GM19467 (cell line): Measurements from ENCODE around the gene NREP.
A peak's percentile ranks its signal among the peaks of the same experiment; 100 is the strongest.
"Not testable (repeated sequence)": the region's sequence is repeated elsewhere in the genome, so short reads cannot be mapped to it uniquely, and the experiment has no call there.

Experiments
- ATAC-seq: cut with Tn5 transposase; IDR thresholded peaks from one replicate; pipeline ENCODE4 v1.9.1; 2021; ENCODE audit warnings: mild to moderate bottlenecking, moderate library complexity; ENCODE audit not compliant: unreplicated experiment

The NREP gene

DNA sequence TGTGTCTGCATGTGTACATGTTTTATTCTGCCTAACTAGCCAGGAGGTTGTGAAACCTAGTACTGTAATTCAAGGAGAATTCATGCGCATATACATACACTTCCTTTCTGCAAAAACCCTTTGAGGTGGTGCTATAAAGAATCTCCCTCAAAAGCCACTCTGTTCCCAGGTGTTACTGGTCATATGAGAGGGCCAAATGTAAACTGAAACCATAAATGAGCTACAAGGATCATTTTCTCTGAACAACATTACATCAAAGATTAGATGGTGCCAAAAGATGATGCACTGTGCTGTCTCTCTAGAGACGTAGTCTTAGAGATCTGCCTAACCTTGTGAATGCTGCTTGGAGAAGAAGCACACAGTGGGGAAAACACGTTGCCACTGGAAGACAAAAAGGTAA, 15.7 kb downstream of the NREP start:
- ATAC-seq = peak; percentile 68

- no peak for ATAC-seq
These were observed 17.6 kb downstream of the NREP start for GRCh38 chr5:111739416-111739815.

GRCh38 chr5:111738118-111738517, 18.9 kb downstream of the NREP start:
- no peak for ATAC-seq

- no peak for ATAC-seq
These were observed 19.3 kb downstream of the NREP start for GRCh38 chr5:111737716-111738115.

- no peak for ATAC-seq
These were observed 21.3 kb downstream of the NREP start for GRCh38 chr5:111735583-111736270.

DNA sequence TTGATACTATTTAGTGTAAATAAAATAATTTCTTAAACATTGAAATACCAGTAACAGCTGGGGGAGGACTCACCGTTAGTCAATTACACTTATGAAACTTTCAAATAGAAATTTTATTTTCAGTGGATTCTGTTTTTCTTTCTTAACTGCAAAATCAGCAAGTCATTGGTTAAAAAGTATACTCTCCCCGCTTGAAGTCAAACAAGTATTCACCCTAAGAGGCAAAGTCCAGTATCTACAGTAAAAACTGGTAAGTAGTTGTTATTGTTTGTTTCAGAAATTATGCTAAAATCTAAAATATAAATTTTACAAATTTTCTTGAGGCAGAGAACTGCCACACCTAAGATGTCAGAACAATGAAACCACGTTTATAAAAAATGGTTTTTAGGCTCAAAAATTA, 22.4 kb downstream of the NREP start:
- ATAC-seq = no peak

DNA sequence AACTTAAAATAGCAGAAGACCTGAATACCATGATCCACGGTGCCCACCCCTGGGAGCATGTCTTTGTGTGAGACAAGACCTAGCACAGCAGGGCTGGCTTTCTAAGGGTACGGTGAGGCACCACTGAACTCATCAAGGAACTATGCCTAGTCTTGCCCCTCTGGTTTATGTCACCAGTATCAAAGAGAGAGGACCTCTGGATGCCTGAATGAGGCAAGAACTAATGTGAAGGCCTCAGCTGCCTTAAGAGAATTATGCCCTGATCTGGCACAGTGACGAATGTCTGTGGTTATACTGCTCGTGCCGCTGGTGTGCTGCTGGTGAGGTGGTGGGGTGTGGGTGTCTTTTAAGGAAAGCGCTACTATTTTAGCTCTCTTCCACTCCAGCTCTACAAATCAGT, 23.0 kb downstream of the NREP start:
- no peak for ATAC-seq

DNA sequence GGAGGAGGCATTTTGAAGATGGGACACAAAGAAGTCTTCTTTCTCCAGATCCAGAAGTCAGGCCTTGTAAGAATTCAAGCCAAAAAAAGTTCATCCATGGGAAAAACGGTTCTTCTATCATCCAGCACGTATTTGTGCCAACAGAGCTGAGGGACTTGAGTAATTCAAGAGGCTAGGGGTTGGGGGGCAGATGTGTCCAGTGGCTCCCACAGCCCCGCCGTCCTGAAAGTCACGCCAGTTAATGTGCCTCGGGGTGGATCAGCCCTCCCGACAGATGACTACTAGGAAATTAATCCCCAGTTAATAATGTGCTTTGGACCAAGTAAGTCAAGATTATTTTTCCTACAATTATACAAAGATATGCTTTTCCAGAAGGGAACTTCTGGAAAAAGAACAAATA, 23.4 kb downstream of the NREP start:
- ATAC-seq = no peak

GRCh38 chr5:111731638-111732037, 25.4 kb downstream of the NREP start:
- no peak for ATAC-seq

GRCh38 chr5:111730659-111731382, 26.2 kb downstream of the NREP start:
- ATAC-seq = peak; percentile 60

DNA sequence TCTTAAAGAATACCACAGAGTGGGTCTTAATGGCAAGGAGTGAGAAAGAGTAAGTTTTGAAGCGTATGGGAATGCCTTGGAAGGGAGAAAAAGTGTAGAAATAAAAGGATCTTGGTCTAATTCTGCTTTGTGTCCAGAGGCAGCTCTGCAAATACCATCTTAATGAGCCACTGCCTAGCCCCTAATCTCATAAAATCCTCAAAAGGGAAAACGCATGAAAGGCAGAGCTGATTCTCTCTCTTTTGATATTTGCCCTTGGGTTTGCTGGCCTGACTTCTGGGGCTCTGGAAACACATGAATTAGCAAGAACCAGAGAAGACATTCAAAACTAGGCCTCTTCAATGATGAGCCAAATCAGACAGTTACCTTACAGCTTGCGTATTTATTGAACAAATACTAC, 28.1 kb downstream of the NREP start:
- no peak for ATAC-seq

- no peak for ATAC-seq
These were observed 30.0 kb downstream of the NREP start for GRCh38 chr5:111726986-111727385.

- ATAC-seq = no peak
These were observed 34.9 kb downstream of the NREP start for GRCh38 chr5:111722140-111722539.

- no peak for ATAC-seq
These were observed 36.6 kb downstream of the NREP start for GRCh38 chr5:111720333-111720890.

GRCh38 chr5:111719773-111720172, 37.2 kb downstream of the NREP start:
- no peak for ATAC-seq

DNA sequence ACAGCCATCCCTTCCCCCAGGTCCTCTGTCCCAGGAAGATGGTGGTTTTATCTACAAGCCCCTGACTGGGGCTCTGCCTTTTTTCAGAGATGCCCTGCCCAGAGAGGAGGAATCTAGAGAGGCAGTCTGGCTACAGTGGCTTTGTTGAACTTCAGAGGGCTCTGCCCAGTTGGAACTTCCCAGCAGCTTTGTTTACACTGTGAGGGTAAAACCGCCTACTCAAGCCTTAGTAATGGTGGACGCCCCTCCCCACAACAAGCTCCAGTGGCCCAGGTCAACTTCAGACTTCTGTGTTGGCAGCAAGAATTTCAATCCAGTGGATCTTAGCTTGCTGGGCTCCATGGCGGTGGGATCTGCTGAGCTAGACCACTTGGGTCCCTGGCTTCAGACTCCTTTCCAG, 40.2 kb downstream of the NREP start:
- not testable (repeated sequence) for ATAC-seq

DNA sequence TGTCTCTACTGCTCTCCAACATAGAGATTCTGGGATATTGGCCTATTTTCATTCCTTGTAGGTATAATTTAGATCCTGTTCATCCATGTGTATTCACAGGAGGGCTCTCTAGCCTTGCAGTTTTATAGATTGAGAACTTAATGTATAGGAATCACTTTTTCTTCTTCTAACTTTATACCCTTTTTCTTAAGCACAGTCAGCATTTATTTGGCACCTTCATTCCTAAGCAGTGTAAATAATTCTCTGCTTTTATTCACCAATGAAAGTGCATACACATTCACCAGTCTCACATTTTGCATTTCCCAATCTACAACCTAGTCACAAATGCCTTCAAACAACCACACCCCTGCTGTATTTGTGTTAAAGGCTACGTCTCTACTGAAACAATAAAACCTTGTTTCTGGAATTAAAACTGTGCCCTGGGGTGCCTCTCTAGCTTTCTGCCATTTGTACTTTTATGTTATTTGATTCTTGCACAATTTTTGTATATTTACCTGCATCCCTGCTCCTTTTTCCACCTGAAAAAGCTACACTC, 49.3 kb downstream of the NREP start:
- ATAC-seq = no peak

GRCh38 chr5:111706345-111706744, 50.6 kb downstream of the NREP start:
- ATAC-seq = no peak

DNA sequence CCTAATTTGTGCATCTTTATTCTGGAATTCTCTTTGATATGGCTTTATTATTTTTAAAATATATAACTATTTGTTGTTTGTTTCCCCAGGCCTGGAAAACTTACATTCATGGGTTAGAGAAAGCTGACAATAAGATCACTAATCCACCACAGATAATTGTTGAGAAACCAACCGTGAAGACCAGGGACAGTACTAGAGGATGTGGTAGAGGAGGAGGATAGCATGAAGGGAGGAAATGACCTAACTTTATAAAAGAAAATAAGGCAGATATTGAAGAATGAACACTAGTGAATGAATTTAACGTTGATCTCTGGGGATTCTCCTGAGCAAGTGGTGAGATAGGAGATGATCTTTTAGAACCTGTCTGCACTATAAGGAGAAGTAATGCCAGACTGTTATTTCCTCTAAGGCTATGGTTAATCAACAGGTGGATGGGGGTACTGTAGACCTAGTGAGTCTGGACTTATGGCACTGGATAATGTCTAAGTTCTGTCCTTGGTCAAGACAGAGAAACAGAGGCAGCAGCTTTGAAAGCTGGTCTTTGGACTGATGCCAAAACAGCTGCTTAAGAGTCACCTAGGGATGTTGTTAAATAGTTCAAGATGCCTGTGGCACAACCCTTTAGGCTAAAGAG, 52.4 kb downstream of the NREP start:
- ATAC-seq = no peak

DNA sequence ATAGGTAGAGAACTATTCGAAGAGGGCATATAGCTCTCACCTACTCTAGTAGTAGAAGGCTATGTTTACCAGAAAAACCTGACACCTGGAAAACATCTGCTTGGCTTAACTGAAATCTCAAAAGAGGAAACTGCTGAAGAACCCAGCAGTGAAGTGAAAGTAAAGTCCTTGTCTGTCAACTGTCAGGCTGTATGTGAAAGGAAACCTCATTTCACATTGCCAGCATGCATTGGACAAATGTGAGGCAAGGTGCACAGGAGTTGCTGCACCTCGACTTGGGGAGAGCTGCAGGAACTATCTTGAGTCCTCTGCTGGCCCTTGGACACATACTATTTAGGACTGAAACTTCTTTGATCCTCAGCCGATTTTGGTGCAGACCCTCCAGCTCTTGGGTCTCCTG, 53.3 kb downstream of the NREP start:
- ATAC-seq = peak; percentile 96

GRCh38 chr5:111699976-111700375, 57.0 kb downstream of the NREP start:
- no peak for ATAC-seq

DNA sequence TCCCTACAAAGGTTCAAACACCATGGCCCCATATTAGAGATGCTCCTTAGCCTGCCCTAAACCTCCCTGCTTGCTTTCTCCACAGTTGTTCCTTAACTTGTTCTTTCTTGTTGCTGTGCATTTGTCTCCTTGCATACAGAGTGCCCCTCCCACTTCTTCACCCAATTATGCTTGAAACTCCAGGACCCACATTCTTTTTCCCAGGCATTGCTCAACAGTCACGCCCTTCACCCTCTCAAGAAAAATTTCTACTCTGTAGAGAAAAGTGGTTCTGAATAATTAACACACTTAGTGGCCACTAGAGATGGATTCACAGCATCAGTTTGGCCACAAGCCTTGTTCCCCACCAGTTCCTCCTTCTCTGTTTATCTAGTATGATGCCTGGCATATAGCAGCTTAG, 57.7 kb downstream of the NREP start:
- no peak for ATAC-seq
